HepG2 (cell line): ENCODE results near the gene TEX55. TPM values are rescaled to one million over a fixed set of nuclear protein-coding genes. Genes with fewer than 3 reads are reported as not detected.

Experiments
- ATAC-seq: fragments of 200-7000 bp; cut with Tn5 transposase; 3 replicates; pipeline ENCODE4 v1.9.1; 2020; ENCODE audit warnings: mild to moderate bottlenecking, moderate library complexity
- BruUV-seq: library from RNA; stranded (reverse); fragments of 400-500 nt; replicated peaks from 2 replicates; lab custom pipeline; 2021; lab: Mats Ljungman, UMichigan
- CTCF ChIA-PET: fragments of 300-600 bp; formaldehyde crosslinking; extraction: SDS; loops from one replicate; lab custom pipeline; 2021; ENCODE audit warnings: low total read pairs, inconsistent platforms, low intra/inter-chr PET ratio; lab: Yijun Ruan, JAX
- POLR2A ChIA-PET: fragments of 350-600 bp; sonication (Branson Sonifier 250); formaldehyde crosslinking; loops from one replicate; lab custom pipeline; 2020; ENCODE audit warnings: antibody characterized with exemption, inconsistent platforms; lab: Yijun Ruan, JAX
- DNase-seq: peaks from one replicate; pipeline ENCODE4 v3.0.0-alpha.2; 2015; ENCODE audit warnings: low spot score
- FAIRE-seq: peaks from 3 replicates; lab custom pipeline; 2011; peaks lifted over from hg19 to GRCh38; lab: Jason Lieb, UNC
- H2AFZ ChIP-seq: one replicate; pipeline ENCODE4 v1.6.1; 2011; ENCODE audit warnings: low read length, inconsistent platforms
- H3K27ac ChIP-seq: fragments of 300-600 bp; 3 replicates; pipeline ENCODE4 v1.8.0; 2011; ENCODE audit warnings: mixed run types, mild to moderate bottlenecking, mixed read lengths, low read length, inconsistent platforms; ENCODE audit not compliant: insufficient read depth; ENCODE audit errors: extremely low read length
- H3K27me3 ChIP-seq, 2 experiments: fragments of 200-600 bp in 1 of 2; 2 replicates in 1 of 2; 3 replicates in 1 of 2; pipeline versions ENCODE4 v1.6.0 to v1.8.0; 2011; ENCODE audit warnings: low read length in 2 of 2, mild to moderate bottlenecking in 2 of 2, moderate library complexity in 2 of 2, inconsistent platforms in 1 of 2; ENCODE audit not compliant: insufficient read depth in 2 of 2, control insufficient read depth in 1 of 2
- H3K36me3 ChIP-seq, 2 experiments: fragments of 200-600 bp in 1 of 2; replicated peaks in 1 of 2; 2 replicates in 1 of 2; 3 replicates in 1 of 2; pipeline versions ENCODE4 v1.5.1 to v1.8.0; 2011; ENCODE audit warnings: low read length in 2 of 2, inconsistent platforms in 1 of 2; ENCODE audit not compliant: insufficient read depth in 2 of 2, control insufficient read depth in 1 of 2
- H3K4me1 ChIP-seq: 2 replicates; pipeline ENCODE4 v1.5.1; 2012; ENCODE audit warnings: low read length, inconsistent platforms; ENCODE audit not compliant: insufficient read depth
- H3K4me2 ChIP-seq: 2 replicates; pipeline ENCODE4 v1.6.0; 2011; ENCODE audit warnings: low read depth, low read length, inconsistent platforms
- H3K4me3 ChIP-seq, 3 experiments: fragments of 200-600 bp in 1 of 3; sonication (generic), shearing (Covaris generic) in 1 of 3; replicated peaks in 1 of 3; 2 replicates each; pipeline ENCODE4 v1.5.1; 2011 to 2016; ENCODE audit warnings: low read length in 3 of 3, inconsistent platforms in 2 of 3, low read depth in 2 of 3, mild to moderate bottlenecking in 2 of 3, control low read depth in 1 of 3, mixed read lengths in 1 of 3; ENCODE audit not compliant: insufficient read depth in 1 of 3
- H3K79me2 ChIP-seq: one replicate; pipeline ENCODE4 v1.6.1; 2011; ENCODE audit warnings: low read length, inconsistent platforms; ENCODE audit not compliant: insufficient read depth
- H3K9ac ChIP-seq: 2 replicates; pipeline ENCODE4 v1.6.0; 2011; ENCODE audit warnings: mild to moderate bottlenecking, low read depth, low read length, inconsistent platforms; ENCODE audit not compliant: insufficient read depth
- H3K9me3 ChIP-seq: 2 replicates; pipeline ENCODE4 v1.5.1; 2012; ENCODE audit warnings: mild to moderate bottlenecking, low read length
- H4K20me1 ChIP-seq: 2 replicates; pipeline ENCODE4 v1.6.0; 2011; ENCODE audit warnings: inconsistent platforms, mild to moderate bottlenecking, low read length, moderate library complexity; ENCODE audit not compliant: insufficient read depth
- CTCF ChIP-seq: sonication (generic); formaldehyde crosslinking; IDR thresholded peaks from 2 replicates; pipeline ENCODE4 v1.5.0; 2020; ENCODE audit warnings: mild to moderate bottlenecking, missing genetic modification reagents, moderate library complexity
- MAFF ChIP-seq: IDR thresholded peaks from 2 replicates; pipeline ENCODE4 v1.6.1; 2011; ENCODE audit warnings: low read depth, low read length, improper control_type of control experiment
- MAFK ChIP-seq, 2 experiments: IDR thresholded peaks in 1 of 2; conservative IDR thresholded peaks in 1 of 2; 2 replicates each; pipeline ENCODE4 v1.6.1; 2011; ENCODE audit warnings: improper control_type of control experiment in 2 of 2, low read length in 2 of 2
- MYNN ChIP-seq: sonication (generic); formaldehyde crosslinking; IDR thresholded peaks from 2 replicates; pipeline ENCODE4 v1.4.0; 2020; ENCODE audit warnings: mild to moderate bottlenecking, low read depth, missing genetic modification reagents
- ZSCAN20 ChIP-seq: sonication (generic); formaldehyde crosslinking; IDR thresholded peaks from 2 replicates; pipeline ENCODE4 v1.4.0; 2020; ENCODE audit warnings: missing genetic modification reagents, mild to moderate bottlenecking, borderline replicate concordance
- WGBS: methylation state at CpG from one replicate; pipeline ENCODE4 v1.1.6; 2017; ENCODE audit warnings: low lambda C conversion rate; 5-methylcytosine and 5-hydroxymethylcytosine counted together
- in situ Hi-C: cut with HindIII; loops from 2 replicates; pipeline ENCODE4 v1.10.0; 2017; ENCODE audit warnings: low pct_unique_long_range_greater_than_20kb; ENCODE audit not compliant: extremely low pct_ligation_motif_present
- intact Hi-C: fragments of 100-400 bp; cut with micrococcal nuclease; formaldehyde crosslinking; loops from one replicate; pipeline ENCODE4 v1.10.0; 2022; ENCODE audit not compliant: unreplicated experiment
- polyA plus RNA-seq, 8 experiments: library from polyadenylated mRNA; depleted of rRNA in 3 of 8; stranded (reverse) in 7 of 8; unstranded in 1 of 8; fragments of >200 nt; fragmentation: Illumina TruSeq in 4 of 8; extraction: Trizol in 4 of 8; gene quantifications; 2 replicates each; pipeline versions ENCODE4 v1.2.1 to v1.2.3, GENCODE V29; 2011 to 2016; ENCODE audit warnings: low read depth in 4 of 8, missing spikeins in 1 of 8, mixed read lengths in 1 of 8; ENCODE audit not compliant: insufficient read depth in 1 of 8
- total RNA-seq, 5 experiments: library from RNA; depleted of rRNA; stranded (reverse); fragments of >200 nt; fragmentation: Illumina TruSeq; extraction: Trizol; gene quantifications; 2 replicates each; pipeline ENCODE4 v1.2.3, GENCODE V29; 2016; ENCODE audit warnings: low read depth in 1 of 5

The TEX55 gene
- total and polyA plus RNA-seq, 2 of the 13 experiments (the other 11 are each of a cell fraction or from before 2014, with no cell fraction given): not detected

GRCh38 chr3:119145500-119146167 lies at the start of gene TEX55 (continued):
- peak; percentile 79 for TF ChIP-seq CTCF (CRISPR knock-in tag)
- TF ChIP-seq MYNN (CRISPR knock-in tag): no peak

DNA sequence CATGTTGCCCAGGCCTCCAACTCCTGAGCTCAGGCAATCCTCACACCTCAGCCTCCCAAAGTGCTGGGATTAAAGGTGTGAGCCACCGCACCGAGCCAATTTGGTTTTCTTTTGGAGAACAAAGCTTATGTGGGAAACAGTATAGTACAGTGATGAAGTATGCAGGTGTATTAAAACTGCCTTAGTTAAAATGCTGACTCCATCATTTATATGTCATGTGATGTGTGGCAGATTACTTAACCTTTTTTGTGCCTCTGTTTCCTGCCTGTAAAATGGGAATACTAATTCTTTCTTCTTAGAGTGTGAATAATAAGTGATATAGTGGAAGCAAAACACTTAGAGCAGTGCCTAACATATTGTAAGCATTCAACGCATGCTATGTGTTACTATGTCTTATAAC lies 48.0 kb upstream of the TEX55 start:
- no peak for FAIRE-seq
- POLR2A ChIA-PET: no interaction called here

More for the DNA sequence above, 48.0 kb upstream of the TEX55 start:
- no peak overlapping the region for H3K9ac ChIP-seq
- CTCF ChIA-PET: interaction anchor here (1.1 to 1.9 kb wide), 4 partner anchors 212 to 218 kb away, joined by 3 to 26 read pairs (median 10); no protein-coding TSS in a partner anchor
- in situ Hi-C loops (no loop called here), intact Hi-C loops (loop anchor here (1.0 kb wide), 1 partner anchor 216 kb away; no protein-coding TSS in a partner anchor)
- no peaks in the 10 kb centered on the region for H3K79me2 ChIP-seq
- 50% methylated on average over 3 of the region's 3 CpGs for WGBS
- no peak overlapping the region for H2AFZ ChIP-seq
- DNase-seq: no peak
- H3K27ac ChIP-seq: no peak overlapping the region
- no peaks in the 10 kb centered on the region for H3K4me1 ChIP-seq
- no peaks in the 10 kb centered on the region for H4K20me1 ChIP-seq
- no TSS peak for BruUV-seq
- TF ChIP-seq ZSCAN20 (CRISPR knock-in tag) (no peak), MAFF (peak; percentile 82), MAFK (conservative IDR thresholded peaks at IDR 0.05 in 1 of 2, IDR thresholded peaks at IDR 0.05 in 1 of 2; ENCODE audit: low read length in 2 of 2) (peak; percentile 70 to 89; a peak in 3 of 4 replicates)
- no peaks in the 10 kb centered on the region for H3K9me3 ChIP-seq
- H3K4me3 ChIP-seq: no peak overlapping the region
- no peak for ATAC-seq
- no peaks in the 10 kb centered on the region for H3K27me3 ChIP-seq
- H3K36me3 ChIP-seq: no peaks in the 10 kb centered on the region
- H3K4me2 ChIP-seq: no peak overlapping the region
